Naive B cell (primary cell): Measurements from ENCODE around the gene PPP1CA. TPM values are rescaled to one million over a fixed set of nuclear protein-coding genes. Genes with fewer than 3 reads are reported as not detected.
"Not testable (repeated sequence)": the region's sequence is repeated elsewhere in the genome, so short reads cannot be mapped to it uniquely, and the experiment has no call there.

Experiments used
- ATAC-seq, 2 donors: fragments of 150-1000 bp; cut with Tn5 transposase; 2 replicates each; pipeline ENCODE4 v1.10.0; 2021; ENCODE audit warnings: low read depth in 2 of 2, mild to moderate bottlenecking in 2 of 2, moderate library complexity in 2 of 2
- DNase-seq: peaks from one replicate; pipeline ENCODE4 v3.0.0; 2022
- H3K27ac Mint-ChIP-seq, 6 donors: one replicate each; pipeline ENCODE4 v1.8.0; 2020 to 2022; ENCODE audit warnings: mild to moderate bottlenecking in 6 of 6, mixed read lengths in 6 of 6, moderate library complexity in 5 of 6, inconsistent platforms in 2 of 6
- H3K27me3 Mint-ChIP-seq, 3 donors: one replicate each; pipeline ENCODE4 v1.8.0; 2021 to 2022; ENCODE audit warnings: mixed read lengths in 3 of 3, mild to moderate bottlenecking in 1 of 3
- H3K36me3 Mint-ChIP-seq, 2 donors: one replicate each; pipeline ENCODE4 v1.8.0; 2020 to 2022; ENCODE audit warnings: mixed read lengths in 2 of 2, inconsistent platforms in 1 of 2, mild to moderate bottlenecking in 1 of 2
- H3K4me1 Mint-ChIP-seq, 3 donors: one replicate each; pipeline ENCODE4 v1.8.0; 2020 to 2022; ENCODE audit warnings: mixed read lengths in 3 of 3, inconsistent platforms in 1 of 3, mild to moderate bottlenecking in 1 of 3, moderate library complexity in 1 of 3
- H3K4me3 Mint-ChIP-seq, 8 donors: one replicate each; pipeline ENCODE4 v1.8.0; 2020 to 2022; ENCODE audit warnings: mild to moderate bottlenecking in 8 of 8, mixed read lengths in 8 of 8, moderate library complexity in 8 of 8, inconsistent platforms in 2 of 8
- H3K9me3 Mint-ChIP-seq, 7 donors: one replicate each; pipeline ENCODE4 v1.8.0; 2020 to 2022; ENCODE audit warnings: mixed read lengths in 7 of 7, mild to moderate bottlenecking in 5 of 7, inconsistent platforms in 2 of 7, moderate library complexity in 1 of 7
- polyA plus RNA-seq, 6 donors: library from polyadenylated mRNA; unstranded; fragments of 300-500 nt; fragmentation: Illumina TruSeq; gene quantifications; one replicate each; pipeline ENCODE4 v1.2.3, GENCODE V29; 2021; ENCODE audit warnings: low read depth in 6 of 6

PPP1CA gene
- polyA plus RNA-seq, 6 donors from 2014 or later = 492 to 795 (median 530) TPM

- H3K9me3 Mint-ChIP-seq = no peaks in the 10 kb centered on the region
- H3K27ac Mint-ChIP-seq = peak overlapping the region in 1 of 6 donors; percentile 56
- no peaks in the 10 kb centered on the region for H3K27me3 Mint-ChIP-seq
- peaks cover 0 to 7% of the 10 kb centered on the region in 2 donors for H3K36me3 Mint-ChIP-seq
- no peak for ATAC-seq
- DNase-seq = no peak
- peaks cover 15 to 56% (median 44%) of the 10 kb centered on the region in 3 donors for H3K4me1 Mint-ChIP-seq
- peak overlapping the region; percentile 30 to 99 (median 96) for H3K4me3 Mint-ChIP-seq
Measured at GRCh38 chr11:67429722-67430121, 28.1 kb upstream of the PPP1CA start.

GRCh38 chr11:67429038-67429668, 27.5 kb upstream of the PPP1CA start:
- ATAC-seq = no peak
- peaks cover 0 to 7% of the 10 kb centered on the region in 2 donors for H3K36me3 Mint-ChIP-seq
- H3K9me3 Mint-ChIP-seq = no peaks in the 10 kb centered on the region

GRCh38 chr11:67428052-67429001, 26.7 kb upstream of the PPP1CA start, which contains the start of gene RPS6KB2:
RPS6KB2 (plus strand) TSS chr11:67428494; CDS start chr11:67428546, 52 bp downstream.
- ATAC-seq (peak; percentile 92 to 95), DNase-seq (peak; percentile 99)
- no peaks in the 10 kb centered on the region for H3K27me3 Mint-ChIP-seq
- no peaks in the 10 kb centered on the region for H3K9me3 Mint-ChIP-seq
- peaks cover 0 to 7% of the 10 kb centered on the region in 2 donors for H3K36me3 Mint-ChIP-seq
- H3K4me1 Mint-ChIP-seq = peaks cover 14 to 49% (median 31%) of the 10 kb centered on the region in 3 donors
- H3K27ac Mint-ChIP-seq = peak within 1 kb of the TSS; percentile 88 to 98 (median 97)
- peak within 1 kb of the TSS; percentile 86 to 99 (median 98) for H3K4me3 Mint-ChIP-seq

More at GRCh38 chr11:67429038-67429668, 27.5 kb upstream of the PPP1CA start:
- DNase-seq = no peak
- Mint-ChIP-seq H3K27ac (peak overlapping the region in 3 of 6 donors; percentile 39 to 88 (median 72)), H3K27me3 (no peaks in the 10 kb centered on the region), H3K4me3 (peak overlapping the region; percentile 86 to 99 (median 98)), H3K4me1 (peaks cover 19 to 55% (median 39%) of the 10 kb centered on the region in 3 donors)

- not testable (repeated sequence) for H3K9me3 Mint-ChIP-seq, ATAC-seq, DNase-seq, H3K27me3 Mint-ChIP-seq, H3K36me3 Mint-ChIP-seq
- Mint-ChIP-seq H3K4me1 (peaks cover 22 to 47% (median 30%) of the 10 kb centered on the region in 3 donors), H3K4me3 (peak overlapping the region; percentile 86 to 99 (median 98)), H3K27ac (peak overlapping the region in 5 of 6 donors; percentile 21 to 98 (median 96))
Measured at GRCh38 chr11:67427364-67427859, 25.8 kb upstream of the PPP1CA start.

- no peaks in the 10 kb centered on the region for H3K9me3 Mint-ChIP-seq
- no peak overlapping the region for H3K27ac Mint-ChIP-seq
- no peaks in the 10 kb centered on the region for H3K36me3 Mint-ChIP-seq
- DNase-seq (no peak), ATAC-seq (no peak)
- H3K4me1 Mint-ChIP-seq = peaks cover 32 to 41% (median 40%) of the 10 kb centered on the region in 3 donors
- no peaks in the 10 kb centered on the region for H3K27me3 Mint-ChIP-seq
- H3K4me3 Mint-ChIP-seq = peak overlapping the region in 1 of 8 donors; percentile 59
Measured at GRCh38 chr11:67423891-67424613, 22.4 kb upstream of the PPP1CA start.

GRCh38 chr11:67423466-67423865, 21.8 kb upstream of the PPP1CA start:
- Mint-ChIP-seq H3K27me3 (no peaks in the 10 kb centered on the region), H3K27ac (peak overlapping the region in 1 of 6 donors; percentile 71), H3K4me1 (peaks cover 34 to 46% (median 45%) of the 10 kb centered on the region in 3 donors), H3K9me3 (no peaks in the 10 kb centered on the region), H3K4me3 (peak overlapping the region in 1 of 8 donors; percentile 78), H3K36me3 (no peaks in the 10 kb centered on the region)
- ATAC-seq (no peak), DNase-seq (no peak)

- Mint-ChIP-seq H3K27me3 (no peaks in the 10 kb centered on the region), H3K4me3 (peak overlapping the region in 4 of 8 donors; percentile 31 to 78 (median 54)), H3K36me3 (no peaks in the 10 kb centered on the region), H3K4me1 (peaks cover 39 to 46% (median 46%) of the 10 kb centered on the region in 3 donors), H3K9me3 (no peaks in the 10 kb centered on the region), H3K27ac (peak overlapping the region in 3 of 6 donors; percentile 54 to 93 (median 71))
- DNase-seq (no peak), ATAC-seq (no peak)
Measured at GRCh38 chr11:67422891-67423290, 21.2 kb upstream of the PPP1CA start.

GRCh38 chr11:67421430-67422031, 19.9 kb upstream of the PPP1CA start:
- peak overlapping the region in 5 of 6 donors; percentile 78 to 96 (median 95) for H3K27ac Mint-ChIP-seq
- DNase-seq = no peak
- no peak for ATAC-seq
- no peaks in the 10 kb centered on the region for H3K9me3 Mint-ChIP-seq
- H3K36me3 Mint-ChIP-seq = no peaks in the 10 kb centered on the region
- H3K4me3 Mint-ChIP-seq = peak overlapping the region in 7 of 8 donors; percentile 49 to 86 (median 78)
- no peaks in the 10 kb centered on the region for H3K27me3 Mint-ChIP-seq
- peaks cover 48 to 55% (median 53%) of the 10 kb centered on the region in 3 donors for H3K4me1 Mint-ChIP-seq

GRCh38 chr11:67420646-67421429, 19.2 kb upstream of the PPP1CA start:
- ATAC-seq (peak; percentile 72 to 77), DNase-seq (peak; percentile 97)
- Mint-ChIP-seq H3K36me3 (no peaks in the 10 kb centered on the region), H3K27ac (peak overlapping the region in 5 of 6 donors; percentile 83 to 97 (median 95)), H3K27me3 (no peaks in the 10 kb centered on the region), H3K4me1 (peaks cover 50 to 60% (median 60%) of the 10 kb centered on the region in 3 donors), H3K9me3 (no peaks in the 10 kb centered on the region), H3K4me3 (peak overlapping the region; percentile 84 to 91 (median 86))

GRCh38 chr11:67420147-67420645, 18.5 kb upstream of the PPP1CA start:
- Mint-ChIP-seq H3K27me3 (no peaks in the 10 kb centered on the region), H3K4me3 (peak overlapping the region; percentile 84 to 91 (median 86)), H3K27ac (peak overlapping the region; percentile 24 to 97 (median 87)), H3K4me1 (peaks cover 50 to 62% (median 61%) of the 10 kb centered on the region in 3 donors), H3K9me3 (no peaks in the 10 kb centered on the region), H3K36me3 (no peaks in the 10 kb centered on the region)
- DNase-seq (no peak), ATAC-seq (no peak)

GRCh38 chr11:67419325-67420049, 17.8 kb upstream of the PPP1CA start:
- peak overlapping the region; percentile 84 to 91 (median 86) for H3K4me3 Mint-ChIP-seq
- peak overlapping the region in 5 of 6 donors; percentile 83 to 97 (median 89) for H3K27ac Mint-ChIP-seq
- H3K27me3 Mint-ChIP-seq = no peaks in the 10 kb centered on the region
- H3K4me1 Mint-ChIP-seq = peaks cover 57 to 67% (median 60%) of the 10 kb centered on the region in 3 donors
- ATAC-seq (no peak), DNase-seq (no peak)
- H3K36me3 Mint-ChIP-seq = no peaks in the 10 kb centered on the region
- H3K9me3 Mint-ChIP-seq = no peaks in the 10 kb centered on the region
